ENCODE data around the gene SESN2. TPM values are rescaled to one million over a fixed set of nuclear protein-coding genes. Genes with fewer than 3 reads are reported as not detected.

SESN2 gene
- total RNA-seq, 1 experiment from 2014 or later = 12.2 TPM

- Histone ChIP-seq H2AFZ (no peak overlapping the region), H3K4me3 (no peak overlapping the region), H3K4me1 (replicated peaks; ENCODE audit: insufficient read depth) (no peaks in the 10 kb centered on the region), H3K9me2 (ENCODE audit: insufficient read depth) (no peaks in the 10 kb centered on the region), H3K36me3 (ENCODE audit: low read depth) (no peaks in the 10 kb centered on the region), H3K4me2 (no peak overlapping the region), H4K20me1 (ENCODE audit: insufficient read depth) (no peaks in the 10 kb centered on the region), H3K27ac (no peak overlapping the region), H3K27me3 (ENCODE audit: insufficient read depth, low read depth) (no peaks in the 10 kb centered on the region), H3K79me2 (ENCODE audit: low read depth) (no peaks in the 10 kb centered on the region), H3F3A (ENCODE audit: insufficient read depth, low read depth) (no peaks in the 10 kb centered on the region; the same call in 1 of the 2 replicates), H3K9me3 (ENCODE audit: insufficient read depth, low read depth) (no peaks in the 10 kb centered on the region)
- ChIA-PET POLR2A (ENCODE audit: unreplicated experiment) (no interaction called here), CTCF (no interaction called here)
- intact Hi-C loops (cut with micrococcal nuclease; ENCODE audit: unreplicated experiment) = no loop called here
- DNase-seq = no peak
- TF ChIP-seq CTCF (conservative IDR thresholded peaks at IDR 0.05) (no peak), EZH2 (IDR thresholded peaks at IDR 0.05; ENCODE audit: low read depth) (no peak)
- BruUV-seq (replicated peaks) = no TSS peak
Measured at GRCh38 chr1:28298438-28298837, 39.1 kb downstream of the SESN2 start.

- TF ChIP-seq EZH2 (IDR thresholded peaks at IDR 0.05; ENCODE audit: low read depth) (no peak), CTCF (conservative IDR thresholded peaks at IDR 0.05) (no peak)
- Histone ChIP-seq H3K4me1 (replicated peaks; ENCODE audit: insufficient read depth) (no peaks in the 10 kb centered on the region), H2AFZ (no peak overlapping the region), H3K36me3 (ENCODE audit: low read depth) (no peaks in the 10 kb centered on the region), H3K27me3 (ENCODE audit: insufficient read depth, low read depth) (no peaks in the 10 kb centered on the region), H4K20me1 (ENCODE audit: insufficient read depth) (no peaks in the 10 kb centered on the region), H3K79me2 (ENCODE audit: low read depth) (no peaks in the 10 kb centered on the region), H3F3A (ENCODE audit: insufficient read depth, low read depth) (no peaks in the 10 kb centered on the region; the same call in 1 of the 2 replicates), H3K27ac (no peak overlapping the region), H3K4me3 (no peak overlapping the region), H3K9me3 (ENCODE audit: insufficient read depth, low read depth) (no peaks in the 10 kb centered on the region), H3K4me2 (no peak overlapping the region), H3K9me2 (ENCODE audit: insufficient read depth) (no peaks in the 10 kb centered on the region)
- ChIA-PET POLR2A (ENCODE audit: unreplicated experiment) (interaction anchor here (0.6 to 0.7 kb wide), 5 partner anchors 10 to 688 kb away, joined by 3 to 15 read pairs (median 4); no protein-coding TSS in a partner anchor), CTCF (interaction anchor here (0.6 to 1.0 kb wide), 2 partner anchors 10 to 572 kb away, joined by 3 to 5 read pairs; no protein-coding TSS in a partner anchor)
- no TSS peak for BruUV-seq (replicated peaks)
- intact Hi-C loops (cut with micrococcal nuclease; ENCODE audit: unreplicated experiment) = no loop called here
- peak; percentile 12 to 46 for DNase-seq
Measured at GRCh38 chr1:28301368-28302174, 42.3 kb downstream of the SESN2 start.

- intact Hi-C loops (cut with micrococcal nuclease; ENCODE audit: unreplicated experiment) = no loop called here
- Histone ChIP-seq H3K4me2 (no peak overlapping the region), H3K4me3 (no peak overlapping the region), H3K36me3 (ENCODE audit: low read depth) (no peaks in the 10 kb centered on the region), H3K9me3 (ENCODE audit: insufficient read depth, low read depth) (no peaks in the 10 kb centered on the region), H3K79me2 (ENCODE audit: low read depth) (no peaks in the 10 kb centered on the region), H3K27me3 (ENCODE audit: insufficient read depth, low read depth) (no peaks in the 10 kb centered on the region), H2AFZ (no peak overlapping the region), H3F3A (ENCODE audit: insufficient read depth, low read depth) (no peaks in the 10 kb centered on the region; the same call in 1 of the 2 replicates), H3K9me2 (ENCODE audit: insufficient read depth) (no peaks in the 10 kb centered on the region), H4K20me1 (ENCODE audit: insufficient read depth) (no peaks in the 10 kb centered on the region), H3K27ac (no peak overlapping the region), H3K4me1 (replicated peaks; ENCODE audit: insufficient read depth) (no peaks in the 10 kb centered on the region)
- TF ChIP-seq EZH2 (IDR thresholded peaks at IDR 0.05; ENCODE audit: low read depth) (no peak), CTCF (conservative IDR thresholded peaks at IDR 0.05) (no peak)
- no TSS peak for BruUV-seq (replicated peaks)
- DNase-seq = no peak
- ChIA-PET POLR2A (ENCODE audit: unreplicated experiment) (interaction anchor here (0.6 to 0.7 kb wide), 4 partner anchors 17 to 687 kb away, joined by 3 to 5 read pairs (median 4); no protein-coding TSS in a partner anchor), CTCF (interaction anchor here (0.6 to 1.0 kb wide), 2 partner anchors 11 to 571 kb away, joined by 3 to 5 read pairs; no protein-coding TSS in a partner anchor)
Measured at GRCh38 chr1:28302247-28302646, 42.9 kb downstream of the SESN2 start.
